DMS53 (cell line): ENCODE measurements around the gene C14orf132.
"Not testable (repeated sequence)": the region's sequence is repeated elsewhere in the genome, so short reads cannot be mapped to it uniquely, and the experiment has no call there.

Experiments used
- DNase-seq: peaks from one replicate; lab custom pipeline; 2025; lab: John Stamatoyannopoulos, UW

Gene C14orf132

DNA sequence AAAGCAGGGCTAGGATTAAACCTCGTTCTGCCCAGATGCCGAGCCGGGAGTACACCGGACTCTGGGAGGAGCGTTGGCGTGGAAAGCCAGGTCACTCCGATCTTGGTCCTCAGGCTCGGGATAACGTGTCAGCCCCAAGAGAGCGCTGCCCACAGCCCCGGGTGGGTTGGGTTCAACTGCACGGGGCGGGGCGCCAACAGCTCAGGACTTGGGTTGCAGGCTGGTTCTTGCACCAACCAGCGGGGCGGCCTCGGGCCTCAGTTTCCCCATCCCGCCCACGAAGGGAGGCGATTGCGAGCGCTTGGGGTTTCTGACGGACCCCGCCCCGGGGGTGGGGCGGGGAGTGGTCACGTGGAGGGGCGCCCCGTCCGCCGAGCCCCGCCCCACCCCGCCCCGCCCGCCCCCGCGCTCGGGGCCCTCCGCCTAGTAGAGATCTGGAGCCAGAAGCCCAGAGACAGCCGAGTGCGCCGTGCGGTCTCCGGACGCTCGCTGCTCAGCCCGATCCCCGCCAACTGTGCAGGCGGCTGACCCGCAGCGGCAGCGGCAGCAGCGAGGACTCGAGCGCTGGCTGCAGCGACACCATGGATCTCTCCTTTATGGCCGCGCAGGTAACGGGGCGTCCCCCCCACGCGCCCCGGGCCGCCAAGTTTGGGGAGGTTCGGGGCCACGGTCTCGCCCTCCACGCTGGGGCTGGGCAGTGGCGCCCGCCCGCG lies at the start of gene C14orf132:
TSS of gene C14orf132 (plus strand) at position 443 of the 713 bp plus-strand sequence. CDS start at position 582, 139 bp downstream.
- DNase-seq, result peak; percentile 80

DNA sequence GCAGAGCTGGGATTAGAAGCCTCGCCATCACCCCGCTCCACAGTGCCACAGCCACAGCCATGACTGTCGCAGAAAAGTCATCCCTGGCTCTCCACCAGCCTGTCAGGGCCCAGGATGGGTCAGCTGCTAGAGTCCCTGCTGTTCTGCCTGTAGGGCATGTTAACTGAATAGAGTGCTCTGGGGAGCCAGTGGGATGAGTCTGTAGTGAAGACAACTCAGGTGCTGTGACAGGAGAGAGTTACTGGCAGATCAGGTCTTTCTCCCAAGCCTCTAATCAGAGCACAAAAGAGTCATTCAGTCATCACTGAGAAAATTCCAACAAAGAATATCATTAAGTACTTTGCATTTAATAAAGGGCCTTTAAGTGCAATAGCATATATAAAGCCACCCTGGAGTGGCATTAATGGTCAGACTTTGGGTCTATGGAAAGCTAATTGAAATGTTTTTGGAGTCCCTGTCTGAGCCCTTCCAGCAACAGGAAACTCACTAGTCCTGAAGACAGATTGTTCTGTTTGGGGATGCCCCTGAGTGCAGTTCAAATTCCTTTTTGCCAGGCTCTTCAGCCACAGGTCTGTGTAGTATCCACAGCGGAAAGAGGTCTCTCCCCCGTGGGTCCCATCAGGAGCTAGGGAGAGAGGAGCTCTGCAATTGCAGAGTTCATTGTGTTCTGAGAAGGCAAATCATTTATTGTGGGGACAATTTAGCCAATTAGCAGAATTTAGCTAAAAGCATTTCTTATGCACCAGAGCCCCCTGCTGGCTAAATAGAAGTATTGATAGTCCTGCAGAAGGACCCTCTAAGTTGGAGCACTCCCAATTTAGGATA lies 45.2 kb upstream of the C14orf132 start:
- peak; percentile 73 for DNase-seq

DNA sequence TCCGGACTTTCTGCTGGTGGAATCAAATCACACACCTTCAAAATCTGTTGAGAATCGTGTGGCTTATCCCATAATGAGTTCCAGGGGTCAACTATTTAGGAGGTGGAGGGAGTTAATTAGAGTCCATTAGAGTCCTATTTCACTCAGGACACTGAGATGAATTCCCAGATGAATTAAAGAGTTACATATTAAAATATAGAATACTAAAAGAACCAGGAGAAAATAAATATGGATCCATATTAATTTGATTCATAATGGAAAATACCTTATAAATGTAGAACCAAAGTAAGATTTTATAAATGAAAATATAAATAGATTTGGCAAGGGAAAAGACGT lies 44.6 kb upstream of the C14orf132 start:
- DNase-seq, result no peak

DNA sequence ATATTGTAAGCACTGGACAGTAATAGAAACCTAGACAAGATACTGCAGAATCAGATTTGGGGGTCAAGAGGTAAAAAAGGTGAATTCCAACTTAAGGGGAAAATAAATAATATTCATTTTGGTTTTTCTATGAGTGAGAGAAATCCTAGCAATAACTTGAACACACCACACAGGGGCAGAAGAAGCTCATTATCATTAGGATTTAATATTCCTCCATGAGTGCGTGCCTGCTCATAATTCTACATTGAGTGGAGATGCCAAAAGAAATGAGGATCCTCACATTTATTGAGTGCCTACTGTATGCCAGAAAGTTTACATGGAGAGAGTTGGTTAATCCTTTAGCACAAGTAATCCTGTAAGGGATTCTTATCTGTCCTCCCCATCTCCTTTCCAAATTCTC lies 40.5 kb upstream of the C14orf132 start:
- peak; percentile 62 for DNase-seq

DNA sequence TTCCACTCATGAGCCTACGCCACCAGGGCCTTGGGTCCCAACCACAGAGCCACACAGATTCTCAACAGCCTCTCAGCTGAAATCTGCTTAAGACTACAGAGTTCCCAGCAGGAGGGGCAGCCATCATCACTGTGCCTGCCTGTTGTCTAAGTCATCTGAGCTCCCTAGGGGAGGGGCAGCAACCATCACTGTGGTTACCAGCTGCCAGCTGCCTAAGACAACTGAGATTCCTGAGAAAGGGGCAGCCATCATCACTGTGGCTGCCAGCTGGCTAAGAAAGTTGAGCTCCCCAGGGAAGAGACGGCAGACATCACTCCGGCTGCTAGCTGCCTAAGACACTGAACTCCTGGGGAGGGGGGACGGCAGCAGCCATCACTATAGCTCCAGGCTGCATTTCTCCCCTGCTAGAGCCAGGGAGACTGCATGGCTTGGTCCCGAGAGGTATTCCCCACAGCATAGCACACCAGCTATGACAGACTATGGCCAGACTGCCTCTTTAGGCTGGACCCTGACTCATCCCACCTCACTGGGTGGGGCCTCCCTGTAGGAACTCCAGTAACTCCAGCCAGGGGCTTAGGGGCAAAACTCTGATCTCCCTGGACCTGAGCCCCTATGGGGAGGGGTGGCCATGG lies 37.2 kb upstream of the C14orf132 start:
- no peak for DNase-seq

DNA sequence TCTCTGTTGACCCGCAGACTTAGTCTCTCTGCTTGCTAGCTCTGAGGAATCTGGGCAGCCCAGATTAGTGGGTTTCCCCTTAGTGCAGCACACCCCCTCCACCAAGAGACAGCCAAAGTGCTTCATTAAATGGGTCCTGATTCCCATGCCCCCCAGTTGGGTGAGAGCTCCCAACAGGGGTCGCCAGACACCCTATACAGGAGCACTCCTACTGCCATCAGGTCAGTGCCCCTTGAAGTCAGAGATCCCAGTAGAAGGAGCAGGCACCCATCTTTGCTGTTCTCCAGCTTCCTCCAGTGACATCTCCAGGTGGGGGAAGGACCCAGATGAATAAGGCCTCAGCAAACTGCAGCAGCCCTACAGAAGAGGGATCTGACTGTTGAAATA lies 36.7 kb upstream of the C14orf132 start:
- DNase-seq, result no peak

DNA sequence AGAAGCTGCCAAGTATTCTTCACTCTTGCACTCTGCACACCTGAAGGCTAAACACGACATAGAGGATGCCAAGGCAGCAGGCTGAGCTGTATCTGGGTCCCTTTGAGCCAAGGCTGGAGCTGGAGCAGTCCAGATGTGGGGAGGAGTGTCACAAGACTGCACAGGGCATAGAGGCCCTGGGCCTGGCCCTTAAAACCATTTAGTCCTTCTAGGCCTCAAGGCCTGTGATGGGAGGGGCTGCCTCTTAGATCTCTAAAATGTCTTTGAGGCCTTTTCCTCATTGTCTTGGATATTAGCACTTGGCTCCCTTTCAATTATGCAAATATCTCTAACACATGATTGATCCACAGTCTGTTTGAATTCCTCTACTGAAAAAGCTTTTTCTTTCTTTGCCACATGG lies 28.0 kb upstream of the C14orf132 start:
- no peak for DNase-seq

DNA sequence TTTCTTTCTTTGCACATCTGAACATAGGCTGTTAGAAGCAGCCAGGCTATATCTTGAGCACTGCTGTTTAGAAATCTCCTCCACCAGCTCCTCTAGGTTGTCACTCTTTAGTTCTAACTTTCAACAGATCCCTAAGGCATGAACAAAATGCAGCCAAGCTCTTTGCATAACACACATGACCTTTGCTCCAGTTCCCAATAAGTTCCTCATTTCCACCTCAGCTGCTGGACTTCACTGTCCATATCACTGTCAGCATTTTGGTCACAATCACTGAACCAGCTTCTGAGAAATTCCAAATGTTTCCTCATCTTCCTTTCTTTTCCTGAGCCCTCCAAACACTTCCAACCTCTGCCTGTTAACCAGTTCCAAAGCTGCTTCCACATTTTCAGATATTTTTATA lies 27.6 kb upstream of the C14orf132 start:
- no peak for DNase-seq

DNA sequence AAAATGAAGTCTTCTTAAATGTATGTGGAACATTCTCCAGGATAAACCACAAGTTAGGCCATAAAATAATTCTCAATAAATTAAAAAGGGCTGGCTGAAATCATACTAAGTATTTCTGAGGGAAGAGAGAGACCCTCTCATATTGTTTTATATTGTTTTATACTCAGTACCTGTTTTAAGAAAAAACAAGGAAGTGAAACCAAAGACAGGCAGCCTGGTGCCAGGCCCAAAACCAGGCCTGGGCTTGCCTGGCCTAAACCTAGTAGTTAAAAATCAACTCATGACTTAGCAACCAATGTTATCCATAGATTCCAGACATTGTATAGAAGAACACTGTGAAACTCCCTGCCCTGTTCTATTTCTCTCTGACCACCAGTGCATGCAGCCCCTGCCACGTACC lies 26.4 kb upstream of the C14orf132 start:
- not testable (repeated sequence) for DNase-seq

DNA sequence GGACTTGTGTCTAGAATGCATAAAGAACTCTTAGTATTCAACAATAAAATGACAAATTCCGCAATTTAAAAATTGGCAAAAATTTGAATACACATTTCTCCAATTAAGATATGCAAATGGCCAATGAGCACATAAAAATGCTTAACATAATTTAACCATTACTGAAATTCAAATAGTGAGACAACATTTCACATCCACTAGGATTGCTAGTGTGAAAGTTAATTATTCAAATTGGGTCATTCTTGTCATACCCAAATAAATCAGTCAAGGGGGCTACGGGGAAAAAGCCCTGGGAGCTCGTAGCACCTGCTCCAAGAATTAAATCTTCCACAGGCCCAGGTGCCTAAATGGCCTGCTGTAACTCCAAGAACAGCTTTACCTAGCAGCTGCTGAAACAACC lies 25.0 kb upstream of the C14orf132 start:
- no peak for DNase-seq

DNA sequence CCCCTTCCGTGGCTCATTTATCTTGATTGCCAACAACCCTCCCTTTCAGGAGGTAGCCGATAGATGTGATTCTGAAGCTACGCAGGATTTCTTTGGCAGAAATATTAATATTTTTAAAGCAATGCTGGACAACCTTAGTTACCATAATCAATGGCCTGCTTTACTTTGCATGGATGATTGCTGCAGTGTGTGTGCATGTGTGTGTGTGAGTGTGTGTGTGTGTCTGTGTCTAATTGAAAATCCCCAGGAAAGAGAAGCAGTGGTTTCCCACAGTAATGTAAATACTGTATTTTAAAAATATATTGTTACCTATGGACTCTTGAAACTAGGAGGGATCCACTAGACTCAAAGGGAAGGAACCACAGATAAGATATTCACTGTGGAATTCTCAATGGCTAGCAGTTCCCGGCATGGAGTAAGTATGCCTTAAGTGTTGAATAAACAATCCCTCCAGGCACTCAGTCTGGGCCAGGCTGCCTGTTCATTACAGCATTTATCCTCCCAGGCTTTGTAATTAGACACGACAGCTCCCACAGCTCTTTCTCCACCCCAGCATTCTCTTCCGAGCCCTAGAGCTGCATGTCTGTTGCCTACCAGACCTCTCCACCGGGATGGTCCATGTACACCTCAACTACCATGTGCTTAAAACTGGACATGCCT lies 22.5 kb upstream of the C14orf132 start:
- DNase-seq, result peak; percentile 55

DNA sequence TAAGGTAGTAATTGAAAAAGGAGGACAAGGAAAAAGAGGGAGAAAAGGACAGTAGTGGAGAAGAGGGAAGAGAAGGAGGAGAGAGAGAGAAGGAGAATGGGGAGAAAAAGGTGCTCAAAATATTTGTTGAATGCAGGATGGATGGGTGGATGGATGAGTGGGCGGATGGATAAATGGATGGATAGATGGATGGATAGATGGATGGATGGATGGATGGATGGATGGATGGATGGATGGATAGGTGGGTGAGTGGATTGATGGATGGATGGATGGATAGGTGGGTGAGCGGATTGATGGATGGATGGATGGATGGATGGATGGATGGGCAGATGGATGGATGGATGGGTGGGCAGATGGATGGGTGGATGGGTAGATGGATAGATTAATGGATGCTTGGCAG lies 21.3 kb upstream of the C14orf132 start:
- no peak for DNase-seq

DNA sequence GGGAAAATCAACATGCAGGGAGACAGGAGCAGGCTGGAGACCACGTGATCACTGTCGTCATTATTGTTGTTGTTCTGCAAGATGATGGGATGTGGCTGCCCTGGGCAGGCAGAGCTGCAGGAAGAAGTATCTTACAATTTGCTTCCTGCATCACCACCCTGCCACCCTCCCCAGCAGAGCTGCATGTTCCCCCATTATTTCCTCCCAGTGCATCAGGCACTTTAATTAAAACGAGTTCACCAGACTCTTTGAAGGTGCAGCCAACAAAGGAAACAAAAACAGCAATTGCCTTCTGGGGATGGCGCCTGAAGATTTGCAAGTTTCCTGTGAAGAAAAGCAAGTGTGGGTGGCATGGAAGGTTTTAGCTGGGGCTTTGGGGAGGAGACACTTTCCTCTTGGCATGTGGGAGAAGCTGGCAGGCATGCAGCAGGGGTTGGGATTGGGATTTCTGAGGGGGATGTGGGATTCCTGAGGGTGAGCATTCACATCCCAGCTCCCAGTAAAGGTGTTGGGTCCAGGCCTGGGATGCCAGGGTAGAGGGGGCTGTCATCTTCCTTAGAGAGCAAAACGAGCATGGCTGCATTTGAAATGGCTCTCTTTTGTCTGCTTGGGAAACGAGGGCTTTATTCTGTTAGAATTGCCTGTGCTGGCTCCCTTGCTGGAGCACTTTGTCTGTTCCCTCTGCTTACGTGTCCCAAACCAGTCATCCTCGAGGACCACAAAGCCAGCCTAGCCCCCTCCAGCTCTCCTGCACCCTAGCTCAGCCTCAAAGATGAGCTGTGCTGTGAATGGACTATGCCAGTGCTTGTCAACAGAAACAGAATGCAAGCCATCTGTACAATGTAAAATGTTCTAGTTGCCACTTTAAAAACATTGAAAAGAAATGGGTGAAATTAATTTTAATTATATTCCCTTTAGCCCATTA lies 11.5 kb upstream of the C14orf132 start:
- DNase-seq, result no peak

DNA sequence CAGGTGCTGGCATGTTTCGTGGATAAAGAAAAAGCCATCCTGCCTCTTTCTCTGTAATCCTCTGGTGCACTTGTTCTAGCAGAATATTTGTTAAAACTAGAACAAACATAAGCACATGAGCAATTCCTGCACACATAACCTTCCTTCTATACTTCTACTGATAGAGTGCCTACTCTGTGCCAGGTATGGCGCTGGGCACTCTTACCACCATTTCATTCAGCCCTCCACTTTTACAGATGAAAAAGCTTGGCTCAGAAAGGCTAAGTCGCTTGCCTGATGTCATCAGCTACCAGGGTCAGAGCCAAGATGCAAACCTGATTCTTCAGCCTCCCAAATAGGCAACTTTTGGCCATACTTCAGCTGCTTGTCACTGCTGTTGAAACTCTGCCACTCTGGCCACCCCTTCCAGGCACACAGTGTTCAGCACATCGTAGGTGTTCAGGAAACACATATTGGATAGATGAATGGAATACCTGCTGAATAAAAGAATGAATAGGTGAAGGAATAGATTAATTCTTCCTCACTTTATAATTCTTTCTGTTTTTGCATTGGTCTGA lies 10.0 kb upstream of the C14orf132 start:
- DNase-seq, result no peak

DNA sequence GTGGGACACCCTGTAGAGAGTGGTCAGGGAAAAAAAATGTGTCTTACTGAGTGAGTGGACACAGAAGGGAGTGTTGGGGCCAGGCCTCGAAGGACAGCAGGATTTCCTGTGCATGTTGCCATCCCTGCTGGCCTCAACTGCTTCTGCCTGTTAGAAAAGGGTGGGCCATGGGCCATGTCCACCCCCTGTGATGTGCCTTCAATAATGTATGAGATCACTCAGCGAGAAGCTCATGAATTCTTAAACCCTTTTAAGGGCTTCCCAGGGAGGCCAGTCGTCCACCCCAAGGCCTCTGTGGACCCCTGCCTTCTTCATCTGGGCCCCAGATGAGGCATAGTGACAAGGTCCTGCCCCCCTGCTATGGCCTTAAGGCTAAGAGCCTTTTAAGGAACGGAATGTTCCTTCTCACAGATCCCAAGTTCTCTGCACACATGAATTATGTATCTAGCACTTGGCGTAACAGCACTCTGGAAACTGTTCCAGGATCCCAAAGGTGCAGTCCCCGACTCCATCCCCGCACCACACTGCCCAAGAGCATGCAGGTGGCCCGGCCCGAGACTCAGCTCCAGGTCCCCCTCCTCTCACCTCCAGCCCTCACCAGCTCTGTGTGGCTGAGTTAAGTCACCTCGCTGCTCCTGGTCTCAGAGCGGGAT lies 8.9 kb upstream of the C14orf132 start:
- no peak for DNase-seq

DNA sequence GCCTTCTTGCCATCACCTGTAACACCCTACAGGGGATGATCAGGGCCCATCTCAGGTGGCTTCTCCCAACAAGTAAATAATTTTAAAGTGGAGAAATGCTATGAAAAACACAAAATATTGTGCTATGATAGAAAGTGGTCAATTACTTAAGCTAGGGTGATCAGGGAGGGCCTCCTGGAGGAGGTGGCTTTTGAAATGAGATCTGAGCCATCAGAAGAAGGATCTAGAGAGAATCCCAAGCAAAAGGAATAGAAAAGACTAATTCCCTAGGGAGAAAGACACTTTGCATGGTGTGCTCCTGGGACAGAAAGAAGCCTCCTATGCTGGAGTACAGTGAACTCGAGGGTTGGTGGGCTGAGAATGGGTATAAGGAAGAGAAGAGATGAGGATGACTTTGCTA lies 7.5 kb upstream of the C14orf132 start:
- DNase-seq, result no peak

DNA sequence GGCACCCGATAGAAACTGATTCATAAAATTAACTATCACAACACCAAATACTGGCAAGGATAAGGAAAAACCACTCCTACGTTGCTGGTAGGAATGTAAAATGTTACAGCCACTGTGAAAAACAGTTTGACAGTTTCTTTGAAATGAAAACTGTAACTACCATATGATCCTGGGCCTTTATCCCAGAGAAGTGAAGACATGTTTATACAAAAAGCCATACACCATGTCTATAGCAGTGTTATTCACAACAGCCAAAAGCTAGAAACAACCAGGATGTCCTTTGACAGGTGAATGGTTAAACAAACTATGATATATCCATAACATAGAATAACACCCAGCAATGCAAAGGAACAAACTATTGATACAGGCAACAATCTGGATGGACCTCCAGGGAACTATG lies 3.7 kb upstream of the C14orf132 start:
- no peak for DNase-seq

DNA sequence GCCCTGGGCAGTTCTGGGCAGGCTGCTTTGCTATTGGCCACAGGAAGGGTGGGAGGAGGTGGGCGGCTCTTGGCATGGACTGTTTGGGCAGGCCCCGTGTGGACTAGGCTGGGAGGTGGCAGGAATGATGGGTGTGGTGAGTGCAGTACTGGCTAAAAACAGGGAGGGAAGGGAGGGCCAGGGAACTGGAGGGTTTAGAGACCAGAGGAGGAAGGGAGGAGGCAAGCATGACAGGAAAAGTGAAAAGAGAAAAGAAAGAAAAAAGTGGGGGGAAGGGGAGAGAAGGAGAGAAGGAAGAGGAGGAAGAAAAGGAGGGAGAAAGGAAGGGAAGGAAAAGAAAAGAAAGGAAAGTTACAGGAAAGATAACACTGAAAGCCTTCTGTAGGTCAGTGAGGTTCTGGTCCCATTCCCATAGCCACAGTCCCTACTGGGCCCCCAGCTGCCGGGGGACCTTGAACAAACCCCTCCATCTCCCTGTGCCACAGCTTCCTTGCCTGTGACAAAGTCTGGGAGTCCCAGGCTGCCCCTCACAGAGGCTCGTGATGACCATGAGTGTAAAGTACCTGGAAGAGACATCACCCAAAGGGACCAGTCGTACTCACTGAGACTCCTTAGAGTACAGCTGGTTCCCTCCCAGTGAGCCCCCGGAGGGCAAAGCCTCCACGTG lies 1.1 kb upstream of the C14orf132 start:
- DNase-seq, result peak; percentile 20

DNA sequence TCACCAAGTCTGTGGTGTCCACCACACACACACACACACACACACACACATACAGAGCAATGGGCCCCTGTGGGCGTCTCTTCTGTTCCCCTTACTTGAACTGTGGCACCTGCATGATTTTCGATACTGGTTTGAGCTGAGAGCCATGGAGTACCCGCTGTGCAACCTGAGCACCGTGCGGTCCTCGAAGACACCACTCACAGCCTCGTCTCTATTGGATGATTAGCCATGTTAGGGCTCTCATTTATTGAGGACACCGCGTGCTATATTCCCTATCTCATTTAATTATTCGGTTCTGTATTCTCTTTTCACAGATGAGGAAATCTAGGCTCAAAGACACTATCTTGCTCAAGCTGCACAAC lies 623 bp upstream of the C14orf132 start:
- DNase-seq, result peak; percentile 77

DNA sequence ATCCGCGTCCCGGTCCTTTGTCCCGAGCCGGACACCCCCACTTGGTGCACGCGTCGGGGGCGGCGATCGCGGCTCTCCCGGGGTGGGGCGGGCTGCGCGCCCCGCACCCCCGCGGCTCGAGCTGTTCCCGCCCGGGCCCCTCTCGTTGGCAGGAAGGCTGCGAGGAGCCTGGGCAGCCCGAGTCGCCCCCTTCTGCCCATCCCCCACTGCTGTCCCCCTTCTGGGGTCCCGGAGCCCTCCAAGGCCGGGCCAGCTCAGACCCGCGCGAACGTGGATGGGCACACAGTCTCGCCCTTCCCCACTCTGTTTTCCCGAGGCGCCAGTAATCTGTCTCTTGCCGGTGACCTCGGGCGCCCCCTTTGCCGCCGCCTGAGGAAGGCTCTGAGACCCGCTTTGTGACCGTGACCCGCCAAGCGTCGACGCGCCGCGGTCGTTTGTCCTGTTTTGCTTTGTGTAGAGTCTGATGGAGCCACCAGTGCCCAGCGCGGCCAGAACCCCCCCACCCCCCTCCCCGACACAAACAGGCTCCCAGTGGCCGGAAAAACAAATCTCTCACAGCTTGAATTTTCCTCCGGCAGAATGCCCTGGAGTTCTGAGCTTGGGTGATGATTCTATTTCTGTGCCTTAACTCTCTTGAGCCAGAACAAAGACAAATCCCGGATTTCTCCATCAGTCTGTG lies 610 bp downstream of the C14orf132 start:
- peak; percentile 48 for DNase-seq
